Kidney capillary endothelial cell (primary cell): Measurements from ENCODE around the gene ETFA.
"Not testable (repeated sequence)": the region's sequence is repeated elsewhere in the genome, so short reads cannot be mapped to it uniquely, and the experiment has no call there.

Experiments
- DNase-seq: peaks from one replicate; pipeline ENCODE4 v3.0.0-alpha.2; 2018; ENCODE audit warnings: low spot score

The ETFA gene

DNA sequence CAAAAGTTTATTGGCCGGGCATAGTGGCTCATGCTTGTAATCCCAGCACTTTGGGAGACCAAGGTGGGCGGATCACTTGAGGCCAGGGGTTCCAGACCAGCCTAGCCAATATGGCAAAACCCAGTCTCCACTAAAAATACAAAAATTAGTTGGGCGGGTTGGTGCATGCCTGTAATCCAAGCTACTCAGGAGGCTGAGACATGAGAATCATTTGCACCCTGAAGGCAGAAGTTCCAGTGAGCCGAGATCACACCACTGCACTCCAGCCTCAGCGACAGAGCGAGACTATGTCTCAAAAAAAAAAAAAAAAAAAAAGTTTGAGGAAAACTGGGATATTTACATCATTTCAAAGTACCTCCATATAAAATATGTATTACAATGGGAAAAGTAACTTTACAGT lies 40.4 kb downstream of the ETFA start:
- no peak for DNase-seq

DNA sequence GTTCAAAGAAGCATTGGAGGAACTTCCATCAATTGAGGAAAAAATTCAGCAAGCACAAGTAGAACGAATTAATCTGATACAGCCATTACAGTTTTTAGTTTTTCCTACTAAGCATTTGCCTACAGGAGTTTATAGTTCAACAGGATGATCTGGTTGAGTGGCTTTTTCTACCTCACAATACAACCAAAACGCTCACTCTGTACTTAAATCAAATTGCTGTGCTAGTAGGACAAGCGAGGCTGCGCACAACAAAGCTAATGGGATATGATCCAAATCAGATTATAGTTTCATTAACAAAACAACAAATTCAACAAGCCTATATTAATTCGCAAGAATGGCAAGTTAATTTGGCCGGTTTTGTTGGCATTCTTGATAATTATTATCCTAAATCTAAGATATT lies 44.2 kb downstream of the ETFA start:
- no peak for DNase-seq

DNA sequence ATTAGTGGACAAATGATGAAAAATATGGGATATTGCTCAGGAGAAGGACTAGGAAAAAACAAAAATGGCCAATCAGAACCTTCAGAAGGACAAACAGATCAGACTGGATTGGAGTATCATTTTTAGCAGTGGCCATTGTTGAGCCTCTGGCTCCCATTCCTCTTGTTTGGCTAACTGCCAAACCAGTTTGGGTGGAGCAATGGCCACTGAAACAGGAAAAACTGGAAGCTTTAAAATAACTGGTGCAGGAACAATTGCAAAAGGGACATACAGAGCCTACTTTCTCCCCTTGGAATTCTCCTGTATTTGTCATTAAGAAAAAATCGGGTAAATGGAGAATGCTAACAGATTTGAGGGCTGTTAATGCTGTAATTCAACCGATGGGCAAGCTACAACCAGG lies 45.5 kb downstream of the ETFA start:
- DNase-seq = not testable (repeated sequence)

DNA sequence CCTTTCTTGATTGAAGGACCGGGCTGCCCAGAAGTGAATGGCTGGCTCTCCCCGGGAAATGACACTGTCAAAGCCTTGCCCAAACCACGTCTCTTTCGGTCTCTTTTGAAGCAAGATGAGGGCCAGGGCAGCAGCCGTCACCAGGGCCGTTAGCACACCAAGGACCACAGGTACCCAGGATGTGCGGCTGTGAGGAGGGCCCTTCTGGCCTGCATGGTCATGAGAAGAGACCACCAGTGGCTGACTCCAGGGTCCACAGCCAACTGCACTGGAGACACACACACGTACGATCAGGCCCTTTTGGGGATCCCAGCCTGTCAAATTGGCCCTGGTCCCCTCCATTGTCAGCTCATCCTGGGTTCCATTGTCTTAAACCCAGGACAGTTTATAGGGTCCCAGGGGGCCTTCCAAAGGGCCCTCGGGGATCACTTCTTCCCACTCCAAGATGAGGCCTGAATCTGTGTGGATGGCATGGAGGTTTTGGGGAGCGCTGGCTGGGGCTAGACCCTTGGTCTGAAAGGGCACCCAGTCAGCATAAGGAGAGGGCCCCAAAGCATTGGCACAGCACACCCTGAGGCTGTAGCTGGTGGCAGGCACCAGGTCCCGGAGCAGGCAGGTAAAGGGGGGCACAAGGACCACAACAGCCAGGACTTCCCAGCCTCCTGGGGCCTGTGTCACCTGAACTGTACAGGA lies 50.9 kb downstream of the ETFA start:
- no peak for DNase-seq

DNA sequence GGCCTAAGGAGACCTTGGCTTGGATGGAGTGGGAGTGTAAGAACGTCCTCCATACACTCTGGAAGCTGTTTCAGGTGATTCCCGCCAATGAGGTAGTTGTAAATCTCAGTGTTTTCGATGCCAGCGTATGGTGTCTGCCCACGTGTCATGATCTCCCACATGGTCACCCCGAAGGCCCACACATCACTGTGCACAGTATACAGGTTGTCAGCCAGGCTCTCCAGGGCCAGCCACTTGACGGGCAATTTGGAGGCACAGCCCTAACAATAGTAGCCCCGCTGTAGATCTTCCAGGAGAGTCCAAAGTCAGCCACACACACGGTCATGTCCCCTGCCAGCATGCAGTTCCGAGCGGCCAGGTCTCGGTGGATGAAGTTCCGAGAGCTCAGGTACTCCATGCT lies 51.9 kb downstream of the ETFA start:
- no peak for DNase-seq

DNA sequence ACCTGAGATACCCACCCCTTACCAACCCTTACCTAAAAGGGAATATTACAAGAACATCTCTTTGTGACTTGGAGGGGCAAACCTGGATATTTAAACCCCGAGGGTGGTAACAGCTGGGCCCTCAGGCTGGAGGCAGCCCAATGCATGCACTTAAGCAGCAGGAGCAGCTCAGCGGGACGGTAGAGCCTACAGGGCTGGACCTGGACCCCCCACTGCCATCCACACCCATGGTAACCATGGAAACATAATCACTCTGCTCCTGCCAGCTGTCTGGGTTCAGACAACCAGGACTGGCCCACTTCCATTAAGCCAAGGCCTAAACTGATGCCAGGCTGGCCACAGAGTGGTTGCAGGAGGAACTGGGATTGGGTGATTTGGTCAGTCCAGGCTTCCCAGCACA lies 52.8 kb downstream of the ETFA start:
- DNase-seq = no peak

DNA sequence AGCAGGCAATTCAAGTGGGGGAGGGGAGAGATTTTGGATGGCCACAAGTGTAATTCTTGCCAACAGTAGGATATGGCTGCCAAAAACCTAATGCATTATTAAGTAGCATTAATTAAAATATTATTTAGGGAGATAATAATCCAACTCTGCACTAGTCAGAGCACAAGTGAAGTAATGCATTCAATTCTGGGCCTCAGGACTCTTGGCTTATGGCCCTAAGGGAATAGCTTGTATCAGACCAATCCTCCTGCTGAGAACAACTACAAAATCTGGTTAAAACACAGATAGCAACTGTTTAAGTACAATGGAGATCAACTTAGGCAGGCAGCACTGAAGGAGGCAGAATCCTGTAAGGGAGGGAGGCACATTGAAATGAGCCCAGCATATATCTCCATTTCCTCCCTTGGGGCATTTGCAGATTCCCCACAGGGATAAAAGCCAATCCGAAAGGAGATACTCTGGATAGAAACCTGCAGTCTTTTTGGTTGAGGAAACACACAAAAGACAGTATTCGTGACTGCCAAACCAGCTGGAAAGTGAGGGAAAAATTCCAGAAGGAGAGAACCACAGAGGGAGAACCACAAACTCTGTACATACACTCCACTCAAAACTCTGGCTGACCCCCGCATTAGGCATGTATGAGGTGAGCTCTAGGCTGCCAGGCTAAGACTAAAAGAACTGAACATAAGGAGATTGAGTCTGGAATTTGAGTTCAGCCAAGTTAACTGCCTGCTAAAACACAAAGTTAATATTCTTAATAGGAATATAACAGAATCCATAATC lies 57.4 kb downstream of the ETFA start:
- no peak for DNase-seq

DNA sequence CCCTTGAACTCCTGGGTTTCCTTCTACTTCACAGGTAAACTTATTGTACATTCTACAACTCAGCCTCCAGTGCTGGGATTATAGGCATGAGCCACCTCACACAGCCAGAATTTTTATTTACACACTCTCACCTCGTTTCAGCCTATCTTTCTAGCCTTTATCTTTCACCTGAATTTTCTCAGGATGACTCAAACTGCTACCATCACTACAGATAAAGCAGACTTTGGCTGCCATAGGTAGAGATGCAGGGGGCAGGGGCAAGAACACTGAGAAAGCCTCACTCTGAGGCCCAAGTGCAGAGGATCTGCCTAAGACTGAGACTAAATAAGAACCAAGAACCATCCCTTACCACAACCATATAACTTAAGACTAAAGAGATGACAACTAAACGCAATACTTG lies 59.0 kb downstream of the ETFA start:
- no peak for DNase-seq

DNA sequence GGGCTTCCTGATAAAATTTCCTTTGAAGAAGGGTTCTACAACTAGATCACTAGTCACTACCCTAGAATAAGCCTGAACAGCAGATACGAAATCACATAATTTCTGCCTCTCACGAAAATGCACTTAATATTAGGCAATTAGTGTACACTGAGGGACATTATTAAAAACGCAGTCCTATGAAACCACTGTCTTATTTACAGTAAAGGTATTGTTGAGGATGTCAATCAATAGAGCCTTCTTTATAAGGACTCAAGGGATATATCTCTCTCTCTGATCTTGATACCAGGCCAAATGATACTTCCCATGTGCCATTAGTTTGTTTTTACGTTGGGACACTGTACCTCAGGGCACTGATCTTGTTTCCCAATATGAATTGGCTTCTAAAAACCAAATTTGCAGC lies 59.6 kb downstream of the ETFA start:
- no peak for DNase-seq

DNA sequence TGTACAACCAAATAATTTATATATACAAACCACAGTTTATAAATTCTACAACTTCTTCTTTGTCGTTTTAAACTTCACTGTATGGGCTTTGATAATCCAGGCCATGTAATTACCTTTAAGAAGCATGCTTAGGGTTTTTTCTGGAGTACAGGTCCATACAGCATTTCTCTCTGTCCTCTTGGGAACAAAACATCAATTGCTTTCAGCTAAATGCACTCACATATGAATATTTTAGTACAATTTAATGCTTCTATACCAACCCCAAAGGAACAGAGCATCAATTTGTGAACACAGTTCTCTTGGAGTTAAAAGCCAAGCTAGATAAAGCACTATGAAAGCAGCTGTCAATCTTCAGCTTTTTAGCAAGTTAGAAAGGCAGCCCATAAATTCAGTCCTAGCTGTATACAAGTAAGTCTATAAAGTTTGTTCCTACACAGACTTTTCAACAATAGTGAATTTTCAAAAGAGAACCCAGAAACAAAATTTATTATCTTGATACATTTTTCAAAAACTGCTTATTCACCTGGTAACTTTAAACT lies 66.1 kb downstream of the ETFA start:
- DNase-seq = no peak

DNA sequence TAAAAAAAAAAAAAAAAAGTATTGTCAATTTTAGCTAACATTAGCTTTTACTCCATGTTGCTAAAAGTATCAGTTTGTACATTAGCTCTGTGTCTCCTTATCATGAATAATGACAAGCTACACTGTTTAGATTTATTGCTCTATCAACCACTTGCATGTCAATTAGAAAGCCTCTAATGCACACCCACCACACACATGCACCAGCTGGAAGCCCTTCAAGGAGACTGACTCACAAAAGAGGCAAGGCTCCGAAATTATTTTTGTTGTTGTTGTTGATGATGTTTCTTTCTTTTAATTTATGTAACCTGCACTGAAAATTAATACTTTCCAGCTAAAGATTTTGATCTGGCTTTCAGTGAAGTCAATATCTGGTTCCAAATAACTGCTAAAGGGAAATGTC lies 71.5 kb downstream of the ETFA start:
- no peak for DNase-seq

DNA sequence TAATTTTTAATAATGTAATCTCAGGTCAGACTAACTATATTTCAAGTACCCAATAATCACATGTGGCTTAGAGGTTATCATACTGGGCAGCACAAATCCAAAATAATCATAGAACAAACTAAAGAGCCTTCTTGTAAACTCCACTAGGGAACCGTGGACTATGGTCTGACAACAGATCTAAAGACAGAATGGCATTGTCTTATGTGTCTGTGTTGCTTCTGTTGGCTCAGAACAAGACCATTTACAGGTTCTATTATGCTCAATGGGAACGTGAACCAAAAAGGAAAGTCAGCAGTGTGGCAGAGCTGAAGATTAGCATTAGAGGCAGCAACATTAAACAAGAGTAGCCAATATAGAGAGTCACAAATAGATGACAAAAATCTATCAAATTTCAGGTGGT lies 74.9 kb downstream of the ETFA start:
- no peak for DNase-seq

DNA sequence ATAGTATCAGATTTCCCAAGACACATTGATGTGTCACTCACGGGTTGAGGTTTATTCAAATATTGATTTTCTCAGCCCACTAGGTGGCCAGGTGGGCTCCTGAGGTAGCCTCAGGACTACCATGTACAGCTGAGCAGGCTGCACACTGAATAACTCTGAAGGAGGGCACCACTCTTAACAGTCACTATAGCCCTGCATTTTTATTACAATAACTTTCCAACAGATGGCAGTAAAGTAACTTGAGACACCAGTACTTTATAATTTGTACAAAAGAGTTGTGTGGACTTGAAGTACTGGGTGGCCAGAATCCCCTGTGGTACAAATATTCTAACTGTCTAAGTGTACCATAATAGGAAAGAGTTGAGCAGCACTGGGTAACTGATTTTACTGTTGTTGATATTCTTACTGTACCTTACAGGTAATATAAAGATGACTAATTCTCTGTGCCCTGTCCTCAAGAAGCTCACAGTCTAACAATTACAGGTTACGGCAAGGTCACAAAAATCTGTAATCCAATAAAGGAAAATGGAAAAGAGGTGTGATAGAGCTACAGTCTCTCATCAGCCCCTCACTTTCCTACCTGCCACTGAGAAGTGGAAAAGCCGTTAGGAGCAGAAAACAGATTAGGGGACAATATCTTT lies 76.0 kb downstream of the ETFA start:
- DNase-seq = peak; percentile 53

DNA sequence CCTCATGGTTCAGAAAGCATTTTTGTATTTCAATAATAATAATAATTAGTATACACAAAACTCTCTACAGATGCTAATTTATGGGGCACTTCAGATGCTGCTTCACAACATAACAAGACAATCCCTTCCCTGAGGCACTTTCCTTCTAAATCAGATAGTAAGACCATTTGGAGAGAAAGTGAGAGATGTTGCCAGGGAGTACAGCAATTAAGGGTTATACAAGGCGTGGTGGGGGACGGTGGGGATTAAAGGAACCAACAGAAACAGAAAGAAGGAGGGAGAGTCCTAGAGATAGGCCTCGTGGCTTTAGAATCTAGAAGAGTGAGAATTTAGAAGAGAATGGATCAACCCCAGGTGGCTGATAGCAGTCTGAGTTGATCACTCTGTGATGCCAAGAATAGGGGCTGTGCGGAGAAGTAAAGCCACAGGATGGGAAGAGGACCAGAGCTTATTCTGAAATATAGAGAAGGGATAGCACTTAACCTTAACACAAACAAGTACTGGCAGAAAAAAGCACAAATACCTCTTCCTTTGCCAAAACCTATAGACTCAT lies 76.9 kb downstream of the ETFA start:
- no peak for DNase-seq

DNA sequence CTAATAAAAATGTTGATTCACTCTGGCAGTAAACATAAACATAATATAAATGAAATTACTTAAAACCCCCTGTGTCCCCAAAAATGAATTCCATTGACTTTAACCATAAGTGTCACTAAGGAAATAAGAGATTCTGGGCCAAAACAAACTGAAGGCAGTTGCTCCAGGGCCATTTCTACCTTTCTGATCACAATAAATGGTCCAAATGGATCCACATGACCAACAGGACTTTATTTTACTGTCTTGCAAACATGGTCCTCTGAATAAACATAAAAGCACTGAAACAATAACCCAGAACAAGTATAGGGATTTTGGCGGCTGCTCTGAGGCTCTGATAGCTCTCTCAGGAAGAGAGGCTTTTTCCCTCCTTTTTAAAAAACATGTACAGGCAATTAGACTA lies 77.3 kb downstream of the ETFA start:
- DNase-seq = no peak

DNA sequence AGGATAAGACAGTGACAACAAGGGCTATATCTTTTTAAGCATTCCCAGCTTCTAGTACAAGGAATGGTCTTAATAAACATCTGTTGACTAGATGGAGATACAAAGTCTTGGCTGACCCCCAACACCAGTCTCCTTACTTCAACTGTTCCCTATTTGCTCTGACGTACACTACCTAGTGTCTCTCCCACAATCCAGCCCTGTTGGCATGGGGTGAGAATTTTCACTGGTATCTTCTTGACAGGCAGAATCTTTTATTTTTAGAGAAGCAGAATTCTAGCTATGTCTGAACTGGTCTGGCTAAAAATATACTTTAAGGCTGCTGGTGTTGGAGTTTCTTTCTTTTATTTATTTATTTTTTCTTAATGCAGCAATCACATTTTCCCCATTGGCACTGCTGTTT lies 82.0 kb downstream of the ETFA start:
- DNase-seq = no peak

DNA sequence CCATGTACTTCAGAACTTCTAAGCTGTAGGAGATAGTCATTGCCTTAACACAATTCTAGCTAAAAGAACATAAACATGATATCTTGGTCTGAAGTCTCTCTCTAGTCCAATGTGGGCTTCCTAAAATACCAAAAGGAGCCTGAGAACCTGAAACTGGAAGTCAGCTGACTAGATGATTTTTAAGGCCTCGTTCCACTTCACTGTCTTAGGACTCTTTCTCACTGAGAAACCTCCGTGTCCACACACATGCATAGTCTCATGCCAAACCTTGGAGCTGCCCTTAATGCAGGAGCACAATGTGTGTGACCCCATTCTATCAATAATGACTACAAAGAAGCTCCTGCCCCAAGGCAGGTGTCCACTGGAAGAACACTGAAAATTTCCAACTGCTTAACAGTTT lies 87.7 kb downstream of the ETFA start:
- no peak for DNase-seq

DNA sequence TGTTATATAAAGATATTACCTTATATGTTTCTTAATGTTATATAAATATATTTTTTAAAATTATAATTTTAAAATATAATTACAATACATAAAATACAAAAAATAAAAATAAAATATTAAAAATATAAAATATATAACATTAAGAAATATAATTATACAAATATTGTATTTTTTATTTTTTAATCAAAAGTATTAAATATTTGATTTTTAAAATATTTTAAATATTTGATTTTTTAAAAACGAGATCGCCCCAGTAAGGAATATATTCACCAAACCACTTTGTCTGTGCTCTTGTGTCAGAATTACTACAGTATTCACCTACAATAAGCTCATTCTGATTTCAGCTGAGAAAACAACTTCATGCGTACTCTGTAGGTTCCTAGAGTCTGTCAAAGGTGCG lies 89.1 kb downstream of the ETFA start:
- no peak for DNase-seq

DNA sequence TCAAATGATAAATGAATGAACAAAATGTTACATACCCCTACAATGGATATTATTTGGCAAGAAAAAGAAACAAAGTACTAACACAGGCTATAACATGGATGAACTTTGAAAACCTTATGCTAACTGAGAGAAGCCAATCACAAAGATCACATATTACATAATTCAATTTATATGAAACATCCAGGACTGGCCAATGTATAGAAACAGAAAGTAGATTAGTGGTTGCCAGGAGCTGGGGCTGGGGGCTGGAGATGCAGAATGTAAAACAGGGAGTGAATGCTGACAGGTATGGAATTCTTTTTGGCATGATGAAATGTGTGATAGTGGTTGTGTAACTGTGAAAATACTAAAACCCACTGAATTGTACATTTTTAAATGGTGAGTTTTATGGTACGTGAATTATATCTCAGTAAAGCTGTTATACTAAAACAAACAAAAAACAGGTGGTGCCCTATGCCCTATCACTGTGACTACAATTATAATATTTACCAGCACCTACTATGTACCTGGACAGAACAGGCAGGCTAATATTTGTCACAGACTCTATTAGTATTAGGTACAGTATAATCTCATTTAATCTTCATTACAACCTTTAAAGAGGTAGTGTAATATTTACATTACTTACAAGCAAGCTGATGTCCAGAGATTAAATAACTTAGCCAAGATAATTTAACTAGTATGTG lies 90.0 kb downstream of the ETFA start:
- no peak for DNase-seq

DNA sequence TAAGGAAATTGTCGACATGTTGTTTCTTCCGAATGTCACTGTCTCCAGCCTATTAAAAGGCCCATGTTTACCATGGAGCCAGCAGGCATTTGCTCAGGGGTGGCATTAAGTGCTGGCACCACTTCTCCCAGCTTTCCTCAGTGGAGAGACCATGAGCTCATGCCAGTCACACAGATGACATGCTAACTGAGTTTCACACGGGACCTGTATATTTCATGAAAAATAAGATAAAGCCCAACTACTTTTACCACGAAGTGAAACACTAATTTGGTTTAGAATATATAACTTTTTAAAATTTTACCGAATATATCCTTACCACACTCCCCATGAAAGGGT lies 93.4 kb downstream of the ETFA start:
- no peak for DNase-seq

DNA sequence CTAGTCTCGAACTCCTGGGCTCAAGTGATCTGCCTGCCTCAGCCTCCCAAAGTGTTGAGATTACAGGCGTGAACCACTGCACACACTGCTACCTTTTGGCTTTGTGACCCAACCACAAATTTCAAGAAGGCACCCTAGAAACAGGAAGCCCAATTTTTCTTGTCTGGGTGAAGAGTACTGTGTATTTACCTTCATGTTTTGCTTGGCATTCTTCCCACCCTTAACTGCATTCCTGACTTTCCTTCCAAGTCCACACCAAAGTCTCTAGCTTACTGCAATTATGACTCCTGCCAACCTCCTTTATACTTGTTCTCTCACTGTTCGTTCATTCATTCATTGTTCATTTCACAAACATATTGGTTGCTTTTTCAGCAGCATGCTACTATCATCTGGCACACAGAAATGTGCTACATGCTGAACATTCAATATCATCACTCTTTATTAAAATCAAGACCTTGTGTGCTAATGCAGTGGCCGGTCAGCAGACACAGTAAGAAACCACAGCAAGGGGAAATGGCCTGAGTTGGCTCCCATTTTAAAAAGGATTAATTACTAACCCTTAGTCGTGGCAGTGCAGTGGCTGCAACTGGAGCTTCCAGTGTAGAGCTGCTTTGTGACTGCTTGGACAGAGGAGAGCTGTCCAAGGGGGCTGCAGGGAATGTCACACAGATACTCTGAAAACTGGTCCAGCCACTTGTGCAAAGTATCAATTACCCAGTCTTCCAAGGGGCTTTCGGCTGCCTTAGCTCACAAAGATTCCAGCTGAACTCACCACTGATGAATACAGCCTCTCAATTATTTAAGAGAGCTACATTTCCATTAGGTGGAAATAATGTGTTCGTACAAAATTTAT lies 94.0 kb downstream of the ETFA start:
- no peak for DNase-seq
